OCI-LY7 (cell line): ENCODE measurements around the gene FBXL17. TPM values are rescaled to one million over a fixed set of nuclear protein-coding genes. Genes with fewer than 3 reads are reported as not detected.

ENCODE experiments used
- BruUV-seq: library from RNA; stranded (reverse); fragments of 400-500 nt; replicated peaks from 2 replicates; lab custom pipeline; 2021; lab: Mats Ljungman, UMichigan
- CTCF ChIA-PET: fragments of 300-600 bp; sonication (Branson Sonifier 250); formaldehyde crosslinking; loops from one replicate; lab custom pipeline; 2022; ENCODE audit warnings: antibody characterized with exemption; ENCODE audit not compliant: unreplicated experiment; lab: Charles Lee
- POLR2A ChIA-PET: fragments of 300-600 bp; sonication (Branson Sonifier 250); formaldehyde crosslinking; loops from one replicate; lab custom pipeline; 2022; ENCODE audit warnings: antibody characterized with exemption; lab: Charles Lee
- DNase-seq: peaks from one replicate; pipeline ENCODE4 v3.0.0-alpha.2; 2015; ENCODE audit warnings: low spot score
- H2AFZ ChIP-seq: fragments of 200-600 bp; sonication (generic), shearing (Covaris generic); 2 replicates; pipeline ENCODE4 v1.6.1; 2014; ENCODE audit warnings: mild to moderate bottlenecking, antibody characterized with exemption, low read length, moderate library complexity
- H3K27ac ChIP-seq: fragments of 200-600 bp; sonication (generic); 2 replicates; pipeline ENCODE4 v1.5.1; 2014; ENCODE audit warnings: mixed run types, low read depth, mild to moderate bottlenecking, moderate library complexity, low read length, inconsistent platforms; ENCODE audit not compliant: poor library complexity, severe bottlenecking
- H3K36me3 ChIP-seq: fragments of 200-600 bp; sonication (generic); 2 replicates; pipeline ENCODE4 v1.6.1; 2014; ENCODE audit warnings: mild to moderate bottlenecking, antibody characterized with exemption, low read length, moderate library complexity, mixed read lengths; ENCODE audit not compliant: insufficient read depth
- H3K4me1 ChIP-seq: fragments of 200-600 bp; sonication (generic); 2 replicates; pipeline ENCODE4 v1.5.1; 2014; ENCODE audit warnings: mild to moderate bottlenecking, low read length; ENCODE audit not compliant: insufficient read depth, poor library complexity, severe bottlenecking
- H3K4me2 ChIP-seq: fragments of 200-600 bp; sonication (generic); 2 replicates; pipeline ENCODE4 v1.6.1; 2014; ENCODE audit warnings: mild to moderate bottlenecking, low read length
- H3K4me3 ChIP-seq: fragments of 200-600 bp; sonication (generic); 2 replicates; pipeline ENCODE4 v1.5.1; 2014; ENCODE audit warnings: mild to moderate bottlenecking, low read depth, low read length; ENCODE audit not compliant: poor library complexity, severe bottlenecking
- H3K79me2 ChIP-seq: fragments of 200-600 bp; sonication (generic); 2 replicates; pipeline ENCODE4 v1.6.1; 2016; ENCODE audit warnings: low read depth, mild to moderate bottlenecking, low read length, moderate library complexity, mixed read lengths; ENCODE audit not compliant: insufficient read depth
- H3K9me2 ChIP-seq: fragments of 200-600 bp; sonication (generic); 2 replicates; pipeline ENCODE4 v1.6.1; 2016; ENCODE audit warnings: mild to moderate bottlenecking, low read length, mixed read lengths; ENCODE audit not compliant: insufficient read depth
- H3K9me3 ChIP-seq: fragments of 200-600 bp; sonication (generic); 2 replicates; pipeline ENCODE4 v1.6.1; 2014; ENCODE audit warnings: mild to moderate bottlenecking, mixed run types, low read length, mixed read lengths
- H4K20me1 ChIP-seq: fragments of 200-600 bp; sonication (generic); 2 replicates; pipeline ENCODE4 v1.6.1; 2014; ENCODE audit warnings: mild to moderate bottlenecking, antibody characterized with exemption, low read length, moderate library complexity, mixed read lengths; ENCODE audit not compliant: insufficient read depth
- EZH2phosphoT487 ChIP-seq: fragments of 200-600 bp; sonication (generic); IDR thresholded peaks from 2 replicates; pipeline ENCODE4 v1.6.1; 2018; ENCODE audit warnings: low read depth, borderline replicate concordance, mild to moderate bottlenecking, mixed run types, antibody characterized with exemption, low read length, moderate library complexity, mixed read lengths
- intact Hi-C: fragments of 100-400 bp; cut with micrococcal nuclease; formaldehyde crosslinking; loops from one replicate; pipeline ENCODE4 v1.10.0; 2022; ENCODE audit not compliant: unreplicated experiment
- small RNA-seq: library from RNA; depleted of rRNA; stranded (forward); fragments of <200 nt; gene quantifications from one replicate; pipeline ENCODE3, GENCODE V24; 2014
- total RNA-seq, 2 experiments: library from RNA; depleted of rRNA in 1 of 2; stranded (reverse); fragments of >200 nt in 1 of 2; shearing (Covaris generic) in 1 of 2; gene quantifications; 2 replicates each; pipeline ENCODE4 v1.2.3, GENCODE V29; 2014 to 2022
- TF ChIP-seq, protein P1 (sequence below): fragments of 200-600 bp; sonication (generic); conservative IDR thresholded peaks from 2 replicates; pipeline ENCODE4 v1.5.1; 2014; ENCODE audit warnings: mild to moderate bottlenecking, antibody characterized with exemption, low read length, moderate library complexity, mixed read lengths

FBXL17 gene
- total RNA-seq, 2 experiments from 2014 or later = 10.2 to 21.6 TPM

- H2AFZ ChIP-seq = no peak overlapping the region
- TF ChIP-seq, protein P1, sequence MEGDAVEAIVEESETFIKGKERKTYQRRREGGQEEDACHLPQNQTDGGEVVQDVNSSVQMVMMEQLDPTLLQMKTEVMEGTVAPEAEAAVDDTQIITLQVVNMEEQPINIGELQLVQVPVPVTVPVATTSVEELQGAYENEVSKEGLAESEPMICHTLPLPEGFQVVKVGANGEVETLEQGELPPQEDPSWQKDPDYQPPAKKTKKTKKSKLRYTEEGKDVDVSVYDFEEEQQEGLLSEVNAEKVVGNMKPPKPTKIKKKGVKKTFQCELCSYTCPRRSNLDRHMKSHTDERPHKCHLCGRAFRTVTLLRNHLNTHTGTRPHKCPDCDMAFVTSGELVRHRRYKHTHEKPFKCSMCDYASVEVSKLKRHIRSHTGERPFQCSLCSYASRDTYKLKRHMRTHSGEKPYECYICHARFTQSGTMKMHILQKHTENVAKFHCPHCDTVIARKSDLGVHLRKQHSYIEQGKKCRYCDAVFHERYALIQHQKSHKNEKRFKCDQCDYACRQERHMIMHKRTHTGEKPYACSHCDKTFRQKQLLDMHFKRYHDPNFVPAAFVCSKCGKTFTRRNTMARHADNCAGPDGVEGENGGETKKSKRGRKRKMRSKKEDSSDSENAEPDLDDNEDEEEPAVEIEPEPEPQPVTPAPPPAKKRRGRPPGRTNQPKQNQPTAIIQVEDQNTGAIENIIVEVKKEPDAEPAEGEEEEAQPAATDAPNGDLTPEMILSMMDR = no peak
- no peak for TF ChIP-seq EZH2phosphoT487
- ChIA-PET CTCF (no interaction called here), POLR2A (interaction anchor here (0.5 kb wide), 1 partner anchor 52 kb away, joined by 3 read pairs; no protein-coding TSS in a partner anchor)
- H3K9me3 ChIP-seq = no peaks in the 10 kb centered on the region
- DNase-seq = no peak
- no peaks in the 10 kb centered on the region for H3K79me2 ChIP-seq
- intact Hi-C loops = no loop called here
- no TSS peak for BruUV-seq
- no peak overlapping the region for H3K4me3 ChIP-seq
- H3K4me1 ChIP-seq = no peaks in the 10 kb centered on the region
- no peaks in the 10 kb centered on the region for H3K36me3 ChIP-seq
- H4K20me1 ChIP-seq = no peaks in the 10 kb centered on the region
- no peaks in the 10 kb centered on the region for H3K9me2 ChIP-seq
- no peak overlapping the region for H3K27ac ChIP-seq
- no peak overlapping the region for H3K4me2 ChIP-seq
Observed at GRCh38 chr5:107813559-107813958, 568.3 kb downstream of the FBXL17 start.

- CTCF ChIA-PET = no interaction called here
Observed at GRCh38 chr5:107812570-107813141, 569.2 kb downstream of the FBXL17 start.

GRCh38 chr5:107809201-107810034 is 572.5 kb downstream of the FBXL17 start:
- POLR2A ChIA-PET = no interaction called here
- CTCF ChIA-PET = no interaction called here
- Histone ChIP-seq H3K27ac (no peak overlapping the region), H4K20me1 (no peaks in the 10 kb centered on the region; the same call in 1 of the 2 replicates), H3K79me2 (no peaks in the 10 kb centered on the region), H3K4me1 (no peaks in the 10 kb centered on the region), H3K36me3 (no peaks in the 10 kb centered on the region), H2AFZ (no peak overlapping the region), H3K9me3 (no peaks in the 10 kb centered on the region), H3K4me2 (no peak overlapping the region), H3K4me3 (no peak overlapping the region), H3K9me2 (no peaks in the 10 kb centered on the region)
- no peak for DNase-seq
- TF ChIP-seq EZH2phosphoT487 = no peak
- TF ChIP-seq, protein P1 = no peak
- intact Hi-C loops = no loop called here
- no TSS peak for BruUV-seq

More at GRCh38 chr5:107812570-107813141, 569.2 kb downstream of the FBXL17 start:
- Histone ChIP-seq H3K4me3 (no peak overlapping the region), H3K4me2 (no peak overlapping the region), H3K9me2 (no peaks in the 10 kb centered on the region), H3K36me3 (no peaks in the 10 kb centered on the region), H3K4me1 (no peaks in the 10 kb centered on the region), H2AFZ (no peak overlapping the region), H4K20me1 (no peaks in the 10 kb centered on the region), H3K79me2 (no peaks in the 10 kb centered on the region), H3K27ac (no peak overlapping the region), H3K9me3 (no peaks in the 10 kb centered on the region)
- POLR2A ChIA-PET = no interaction called here
- intact Hi-C loops = no loop called here
- BruUV-seq = no TSS peak
- DNase-seq = no peak
- TF ChIP-seq EZH2phosphoT487 = no peak

Small RNAs within 50 kb of the gene (small RNA-seq; reads per million reads assigned to genes)
- not detected for gene RN7SKP122
